PFSK-1 (cell line): Measurements from ENCODE around the gene CCNT1.

Experiments
- POLR2AphosphoS5 ChIP-seq: IDR thresholded peaks from 2 replicates; pipeline ENCODE4 v1.6.1; 2012; ENCODE audit warnings: low read depth, mild to moderate bottlenecking, control low read depth, low read length, moderate library complexity
- SIN3A ChIP-seq: IDR thresholded peaks from 2 replicates; pipeline ENCODE4 v1.6.1; 2012; ENCODE audit warnings: mild to moderate bottlenecking, low read length, moderate library complexity, borderline replicate concordance; ENCODE audit not compliant: insufficient read depth

- TF ChIP-seq SIN3A (no peak), POLR2AphosphoS5 (no peak)
These were observed 75.7 kb downstream of the CCNT1 start for GRCh38 chr12:48640854-48641253.
